Measurements from ENCODE around the gene TERT.

TERT gene

DNA sequence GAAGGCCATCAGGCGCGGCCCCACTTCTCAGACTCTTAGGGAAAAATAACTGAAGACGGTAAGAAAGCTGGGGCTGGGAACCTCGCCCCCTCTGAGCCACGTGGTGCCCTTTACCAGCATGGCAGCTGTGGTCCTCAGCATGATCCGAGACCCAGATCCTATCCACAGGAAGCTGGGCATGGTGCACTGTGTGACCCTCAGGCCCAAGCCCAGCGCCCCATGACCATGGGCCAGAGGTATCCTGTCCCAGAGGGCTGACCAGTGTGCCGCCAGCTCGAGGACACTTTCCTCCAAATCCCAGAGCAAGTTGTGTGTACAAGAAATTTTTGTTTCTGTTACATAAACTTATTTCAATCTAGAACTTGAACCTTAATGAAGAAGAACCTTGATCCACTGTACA, 28.1 kb downstream of the TERT start (continued):
- TF ChIP-seq ZBTB8A (tag by site-specific recombination; IDR thresholded peaks at IDR 0.05) (no peak), ZNF549 (tag by site-specific recombination; IDR thresholded peaks at IDR 0.05) (no peak), ZNF350 (tag by site-specific recombination; IDR thresholded peaks at IDR 0.05) (no peak), ZNF426 (tag by site-specific recombination; IDR thresholded peaks at IDR 0.05) (no peak), ZNF624 (tag by site-specific recombination; IDR thresholded peaks at IDR 0.05) (no peak), ZNF433 (tag by site-specific recombination; IDR thresholded peaks at IDR 0.05; ENCODE audit: low read depth) (no peak), ZNF266 (tag by site-specific recombination; IDR thresholded peaks at IDR 0.05; ENCODE audit: low read depth) (no peak)

DNA sequence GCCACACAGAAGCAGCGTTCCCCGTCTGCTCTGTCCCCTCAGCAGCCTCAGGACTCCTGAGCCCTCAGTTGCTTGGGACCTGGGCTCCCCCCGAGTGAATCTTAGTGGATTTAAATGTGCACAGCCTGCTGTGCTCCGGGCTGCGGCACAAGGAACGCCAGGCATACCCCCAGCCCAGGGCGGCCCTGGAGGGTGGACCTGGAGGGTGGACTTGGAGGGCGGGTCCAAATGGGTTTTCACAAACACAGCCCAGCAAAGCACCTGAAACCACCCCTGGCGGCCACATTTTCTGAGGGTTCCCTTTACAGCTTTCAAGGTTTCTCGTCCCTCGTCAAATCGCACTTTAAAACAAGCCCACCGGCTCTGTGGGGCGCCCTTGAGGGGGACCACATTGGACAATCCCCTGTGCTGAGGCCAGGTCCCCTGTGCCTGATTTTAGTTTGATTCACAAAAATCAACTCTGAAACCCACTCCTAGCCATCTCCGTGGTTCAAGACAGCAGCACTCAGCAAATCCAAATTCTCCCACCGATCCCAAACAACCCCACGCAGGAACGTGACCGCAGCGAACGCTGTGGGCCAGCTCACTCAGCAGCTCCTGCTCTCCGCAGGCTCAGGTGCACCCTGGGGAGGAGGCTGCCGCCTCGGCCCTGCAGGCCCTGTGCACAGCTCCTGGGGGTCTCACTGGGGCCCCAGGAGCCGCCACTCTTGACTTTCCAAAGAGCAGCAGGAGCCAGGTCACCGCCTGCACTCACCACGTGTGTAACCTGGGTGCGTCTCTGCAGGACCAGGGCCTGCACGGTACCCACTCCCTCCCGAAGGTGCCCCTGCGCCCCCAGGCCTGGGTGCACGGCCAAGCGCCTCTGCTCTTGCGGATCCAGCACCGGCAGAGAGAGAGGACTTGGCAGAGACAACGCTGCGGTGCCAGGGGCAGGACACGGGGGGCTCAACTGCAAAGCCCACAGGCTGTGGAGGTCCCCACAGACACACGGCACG, 29.1 kb downstream of the TERT start:
- TF ChIP-seq ZNF521 (tag by site-specific recombination; IDR thresholded peaks at IDR 0.05) (no peak), ZNF707 (tag by site-specific recombination; IDR thresholded peaks at IDR 0.05) (no peak)
- TF ChIP-seq, protein P1, sequence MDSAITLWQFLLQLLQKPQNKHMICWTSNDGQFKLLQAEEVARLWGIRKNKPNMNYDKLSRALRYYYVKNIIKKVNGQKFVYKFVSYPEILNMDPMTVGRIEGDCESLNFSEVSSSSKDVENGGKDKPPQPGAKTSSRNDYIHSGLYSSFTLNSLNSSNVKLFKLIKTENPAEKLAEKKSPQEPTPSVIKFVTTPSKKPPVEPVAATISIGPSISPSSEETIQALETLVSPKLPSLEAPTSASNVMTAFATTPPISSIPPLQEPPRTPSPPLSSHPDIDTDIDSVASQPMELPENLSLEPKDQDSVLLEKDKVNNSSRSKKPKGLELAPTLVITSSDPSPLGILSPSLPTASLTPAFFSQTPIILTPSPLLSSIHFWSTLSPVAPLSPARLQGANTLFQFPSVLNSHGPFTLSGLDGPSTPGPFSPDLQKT (IDR thresholded peaks at IDR 0.05; ENCODE audit: borderline replicate concordance, low read depth, low read length) = no peak
- ChIA-PET CTCF (no interaction called here), POLR2A (no interaction called here)
- H3K4me1 ChIP-seq (ENCODE audit: control insufficient read depth, insufficient read depth, low read length) = no peaks in the 10 kb centered on the region
- H3K36me3 ChIP-seq (ENCODE audit: control insufficient read depth in 2 of 2, insufficient read depth in 1 of 2, low read length in 2 of 2) = no peaks in the 10 kb centered on the region
- no peaks in the 10 kb centered on the region for H3K9me3 ChIP-seq (ENCODE audit: control insufficient read depth, insufficient read depth, low read depth, low read length)
- no peak overlapping the region for H3K27ac ChIP-seq (ENCODE audit: extremely low read depth, low read depth, low read length)
- H3K4me3 ChIP-seq (ENCODE audit: low read depth, low read length) = no peak overlapping the region

DNA sequence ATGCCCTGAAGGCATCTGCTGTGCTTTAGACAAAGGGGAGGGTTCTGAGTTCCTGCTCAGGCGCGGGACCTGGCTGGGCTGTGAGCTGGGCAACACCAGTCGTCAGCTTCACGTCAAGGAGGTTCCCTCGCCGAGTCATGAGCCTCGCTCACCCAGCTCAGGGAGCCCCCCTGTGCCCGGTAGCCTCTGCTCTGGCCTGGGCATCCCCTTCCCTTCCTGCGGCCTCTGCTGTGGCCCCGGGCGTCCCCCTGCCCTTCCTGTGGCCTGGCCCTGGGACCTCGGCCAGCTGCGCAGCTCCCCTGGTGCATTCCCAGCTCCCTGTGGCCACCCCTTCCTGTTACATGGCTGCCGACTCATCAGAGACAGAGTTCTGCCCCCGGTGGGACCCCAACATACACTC, 29.8 kb downstream of the TERT start:
- H3K27ac ChIP-seq (ENCODE audit: extremely low read depth, low read depth, low read length) = no peak overlapping the region
- ChIA-PET CTCF (no interaction called here), POLR2A (no interaction called here)
- H3K36me3 ChIP-seq (ENCODE audit: control insufficient read depth in 2 of 2, insufficient read depth in 1 of 2, low read length in 2 of 2) = no peaks in the 10 kb centered on the region
- no peak overlapping the region for H3K4me3 ChIP-seq (ENCODE audit: low read depth, low read length)
- no peak for TF ChIP-seq FEZF1 (tag by site-specific recombination; IDR thresholded peaks at IDR 0.05)
- no peak for TF ChIP-seq ZNF747 (tag by site-specific recombination; IDR thresholded peaks at IDR 0.05)
- TF ChIP-seq ZNF404 (tag by site-specific recombination; IDR thresholded peaks at IDR 0.05) = no peak
- TF ChIP-seq ZNF623 (tag by site-specific recombination; IDR thresholded peaks at IDR 0.05) = no peak
- TF ChIP-seq ZNF529 (tag by site-specific recombination; IDR thresholded peaks at IDR 0.05; ENCODE audit: insufficient replicate concordance) = no peak
- no peak for TF ChIP-seq ZNF132 (tag by site-specific recombination; IDR thresholded peaks at IDR 0.05; ENCODE audit: borderline replicate concordance)
- no peak for TF ChIP-seq AEBP2 (tag by site-specific recombination; IDR thresholded peaks at IDR 0.05; ENCODE audit: borderline replicate concordance)
- no peak for TF ChIP-seq ZNF391 (tag by site-specific recombination; IDR thresholded peaks at IDR 0.05; ENCODE audit: borderline replicate concordance, low read depth)
- no peak for TF ChIP-seq ZNF664 (tag by site-specific recombination; IDR thresholded peaks at IDR 0.05)
- no peak for TF ChIP-seq ZFP41 (tag by site-specific recombination; IDR thresholded peaks at IDR 0.05; ENCODE audit: borderline replicate concordance)
- TF ChIP-seq ZNF707 (tag by site-specific recombination; IDR thresholded peaks at IDR 0.05) = no peak
- no peak for TF ChIP-seq ZNF560 (tag by site-specific recombination; IDR thresholded peaks at IDR 0.05; ENCODE audit: borderline replicate concordance)
- TF ChIP-seq ZNF37A (tag by site-specific recombination; IDR thresholded peaks at IDR 0.05) = no peak
- no peak for TF ChIP-seq TCF7L2 (IDR thresholded peaks at IDR 0.05; ENCODE audit: borderline replicate concordance, low read depth, low read length)
- TF ChIP-seq KLF8 (tag by site-specific recombination; IDR thresholded peaks at IDR 0.05) = no peak
- TF ChIP-seq GLI4 (tag by site-specific recombination; IDR thresholded peaks at IDR 0.05) = no peak
- no peak for TF ChIP-seq ZNF660 (tag by site-specific recombination; IDR thresholded peaks at IDR 0.05)
- no peak for TF ChIP-seq ZFP3 (tag by site-specific recombination; IDR thresholded peaks at IDR 0.05; ENCODE audit: low read depth)
- no peak for TF ChIP-seq ZBTB10 (tag by site-specific recombination; IDR thresholded peaks at IDR 0.05)
- no peaks in the 10 kb centered on the region for H3K9me3 ChIP-seq (ENCODE audit: control insufficient read depth, insufficient read depth, low read depth, low read length)
- no peaks in the 10 kb centered on the region for H3K4me1 ChIP-seq (ENCODE audit: control insufficient read depth, insufficient read depth, low read length)
